GM06990 (cell line): ENCODE measurements around the gene PIAS4.

Experiments used
- DNase-seq: peaks from one replicate; pipeline ENCODE4 v3.0.0-alpha.2; 2011; ENCODE audit not compliant: insufficient read length; ENCODE audit errors: extremely low read depth
- H3K27me3 ChIP-seq: replicated peaks from 2 replicates; pipeline ENCODE4 v1.6.0; 2011; ENCODE audit warnings: low read length; ENCODE audit not compliant: control insufficient read depth, insufficient read depth
- H3K36me3 ChIP-seq: 2 replicates; pipeline ENCODE4 v1.5.1; 2011; ENCODE audit warnings: low read length; ENCODE audit not compliant: control insufficient read depth, insufficient read depth
- H3K4me3 ChIP-seq: replicated peaks from 2 replicates; pipeline ENCODE4 v1.5.1; 2011; ENCODE audit warnings: low read depth, mild to moderate bottlenecking, control low read depth, low read length
- CTCF ChIP-seq: IDR thresholded peaks from 2 replicates; pipeline ENCODE4 v1.5.1; 2011; ENCODE audit warnings: low read length, control low read depth, mild to moderate bottlenecking, inconsistent platforms; ENCODE audit not compliant: insufficient read depth, poor library complexity, severe bottlenecking

Gene PIAS4

GRCh38 chr19:4068047-4068966 lies 60.8 kb downstream of the PIAS4 start:
- Histone ChIP-seq H3K4me3 (peak overlapping the region; percentile 87), H3K36me3 (peaks cover 1% of the 10 kb centered on the region; the same call in 1 of the 2 replicates), H3K27me3 (no peaks in the 10 kb centered on the region)
- no peak for DNase-seq
- TF ChIP-seq CTCF = no peak

GRCh38 chr19:4069331-4069959 lies 61.9 kb downstream of the PIAS4 start:
- no peak for DNase-seq
- no peak for TF ChIP-seq CTCF
- no peak overlapping the region for H3K4me3 ChIP-seq

GRCh38 chr19:4071610-4072009 lies 64.1 kb downstream of the PIAS4 start:
- no peaks in the 10 kb centered on the region for H3K36me3 ChIP-seq

More at GRCh38 chr19:4069331-4069959, 61.9 kb downstream of the PIAS4 start:
- Histone ChIP-seq H3K27me3 (no peaks in the 10 kb centered on the region), H3K36me3 (no peaks in the 10 kb centered on the region)

GRCh38 chr19:4075373-4075772 lies 67.8 kb downstream of the PIAS4 start:
- DNase-seq = no peak

More at GRCh38 chr19:4071610-4072009, 64.1 kb downstream of the PIAS4 start:
- Histone ChIP-seq H3K4me3 (no peak overlapping the region), H3K27me3 (no peaks in the 10 kb centered on the region)
- no peak for TF ChIP-seq CTCF
- DNase-seq = no peak

GRCh38 chr19:4077007-4077374 lies 69.5 kb downstream of the PIAS4 start:
- DNase-seq = no peak

More at GRCh38 chr19:4075373-4075772, 67.8 kb downstream of the PIAS4 start:
- Histone ChIP-seq H3K4me3 (no peak overlapping the region), H3K27me3 (no peaks in the 10 kb centered on the region), H3K36me3 (no peaks in the 10 kb centered on the region)
- no peak for TF ChIP-seq CTCF

More at GRCh38 chr19:4077007-4077374, 69.5 kb downstream of the PIAS4 start:
- Histone ChIP-seq H3K4me3 (no peak overlapping the region), H3K36me3 (no peaks in the 10 kb centered on the region), H3K27me3 (no peaks in the 10 kb centered on the region)
- TF ChIP-seq CTCF = no peak
